K562 treated with DMSO at 1 percent for 24 hours (cell line): ENCODE results near the gene FASLG. TPM values are rescaled to one million over a fixed set of nuclear protein-coding genes. Genes with fewer than 3 reads are reported as not detected.

Experiments used
- total RNA-seq: library from RNA; unstranded; fragments of 300-600 nt; gene quantifications from 2 replicates; pipeline ENCODE4 v1.2.3, GENCODE V29; 2022; ENCODE audit warnings: low read depth; ENCODE audit not compliant: insufficient read depth

FASLG gene
- not detected in 2 replicates for total RNA-seq

DNA sequence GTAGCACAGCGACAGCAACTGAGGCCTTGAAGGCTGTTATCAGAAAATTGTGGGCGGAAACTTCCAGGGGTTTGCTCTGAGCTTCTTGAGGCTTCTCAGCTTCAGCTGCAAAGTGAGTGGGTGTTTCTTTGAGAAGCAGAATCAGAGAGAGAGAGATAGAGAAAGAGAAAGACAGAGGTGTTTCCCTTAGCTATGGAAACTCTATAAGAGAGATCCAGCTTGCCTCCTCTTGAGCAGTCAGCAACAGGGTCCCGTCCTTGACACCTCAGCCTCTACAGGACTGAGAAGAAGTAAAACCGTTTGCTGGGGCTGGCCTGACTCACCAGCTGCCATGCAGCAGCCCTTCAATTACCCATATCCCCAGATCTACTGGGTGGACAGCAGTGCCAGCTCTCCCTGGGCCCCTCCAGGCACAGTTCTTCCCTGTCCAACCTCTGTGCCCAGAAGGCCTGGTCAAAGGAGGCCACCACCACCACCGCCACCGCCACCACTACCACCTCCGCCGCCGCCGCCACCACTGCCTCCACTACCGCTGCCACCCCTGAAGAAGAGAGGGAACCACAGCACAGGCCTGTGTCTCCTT lies at the start of gene FASLG:
Gene FASLG, plus strand, starts transcription at position 233 of the 583 bp plus-strand sequence. Its CDS starts 99 bp downstream, at position 332.

Other genes starting within 250 kb of the FASLG start
- gene C1orf105, start 238.4 kb upstream of the FASLG start, total RNA-seq, result not detected in 2 replicates
- 74.2 and 76.7 TPM in 2 replicates for gene PIGC, start 215.0 kb upstream of the FASLG start, total RNA-seq
- gene SUCO, start 126.0 kb upstream of the FASLG start, total RNA-seq, result 9.0 and 11.6 TPM in 2 replicates